Measurements from ENCODE around the gene GCDH.

GCDH gene

GRCh38 chr19:12943437-12944044, 52.6 kb downstream of the GCDH start:
- DNase-seq, result no peak

DNA sequence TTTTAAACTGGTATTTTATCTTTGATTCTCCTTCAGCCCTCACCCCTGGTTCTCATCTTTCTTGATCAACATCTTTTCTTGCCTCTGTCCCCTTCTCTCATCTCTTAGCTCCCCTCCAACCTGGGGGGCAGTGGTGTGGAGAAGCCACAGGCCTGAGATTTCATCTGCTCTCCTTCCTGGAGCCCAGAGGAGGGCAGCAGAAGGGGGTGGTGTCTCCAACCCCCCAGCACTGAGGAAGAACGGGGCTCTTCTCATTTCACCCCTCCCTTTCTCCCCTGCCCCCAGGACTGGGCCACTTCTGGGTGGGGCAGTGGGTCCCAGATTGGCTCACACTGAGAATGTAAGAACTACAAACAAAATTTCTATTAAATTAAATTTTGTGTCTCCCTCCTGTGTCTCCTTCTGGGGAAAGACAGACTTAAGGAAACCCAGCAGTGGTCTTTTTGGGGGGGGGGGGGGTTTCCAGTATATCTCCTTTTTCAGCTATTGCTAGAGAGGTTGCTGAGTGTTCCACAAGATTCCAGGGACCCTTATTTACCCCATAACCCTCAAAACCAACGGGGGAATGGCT, 53.2 kb downstream of the GCDH start:
- DNase-seq, result no peak

- peak; percentile 99 for DNase-seq
Observed at GRCh38 chr19:12945479-12946091, 54.6 kb downstream of the GCDH start, which contains the start of gene RAD23A. TSS of gene RAD23A (plus strand) at chr19:12945862. CDS start at chr19:12945949, 87 bp downstream.

DNA sequence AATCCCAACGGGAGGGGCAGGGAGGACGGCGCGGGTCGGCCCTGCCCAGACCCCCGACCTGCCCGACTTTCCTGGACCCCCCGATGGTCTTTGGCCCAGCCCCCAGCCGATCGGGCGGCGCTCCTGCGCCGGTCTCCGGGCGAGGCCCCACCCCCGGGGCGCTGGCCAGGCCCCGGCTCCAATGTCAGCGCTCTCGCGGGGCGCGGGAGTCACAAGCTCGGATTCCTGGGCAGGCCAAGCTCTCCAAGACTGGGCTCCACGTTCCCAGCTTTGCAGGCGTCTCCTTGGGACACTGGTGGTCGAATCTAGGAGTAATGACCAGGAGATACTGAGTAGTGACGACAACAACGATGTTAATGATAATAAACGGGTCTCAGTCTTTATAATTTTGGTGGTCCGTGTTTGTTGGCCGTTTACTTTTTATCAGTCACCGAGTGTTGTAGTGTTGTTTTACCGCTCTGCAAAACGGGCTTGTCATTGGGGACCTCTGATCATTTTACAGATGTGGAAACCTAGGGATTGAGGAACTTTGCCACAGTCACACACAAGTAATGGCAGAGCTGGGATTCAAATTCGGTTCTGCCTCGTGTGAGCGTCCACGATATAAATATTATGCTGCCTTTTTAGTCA, 55.2 kb downstream of the GCDH start:
- DNase-seq, result peak; percentile 87

DNA sequence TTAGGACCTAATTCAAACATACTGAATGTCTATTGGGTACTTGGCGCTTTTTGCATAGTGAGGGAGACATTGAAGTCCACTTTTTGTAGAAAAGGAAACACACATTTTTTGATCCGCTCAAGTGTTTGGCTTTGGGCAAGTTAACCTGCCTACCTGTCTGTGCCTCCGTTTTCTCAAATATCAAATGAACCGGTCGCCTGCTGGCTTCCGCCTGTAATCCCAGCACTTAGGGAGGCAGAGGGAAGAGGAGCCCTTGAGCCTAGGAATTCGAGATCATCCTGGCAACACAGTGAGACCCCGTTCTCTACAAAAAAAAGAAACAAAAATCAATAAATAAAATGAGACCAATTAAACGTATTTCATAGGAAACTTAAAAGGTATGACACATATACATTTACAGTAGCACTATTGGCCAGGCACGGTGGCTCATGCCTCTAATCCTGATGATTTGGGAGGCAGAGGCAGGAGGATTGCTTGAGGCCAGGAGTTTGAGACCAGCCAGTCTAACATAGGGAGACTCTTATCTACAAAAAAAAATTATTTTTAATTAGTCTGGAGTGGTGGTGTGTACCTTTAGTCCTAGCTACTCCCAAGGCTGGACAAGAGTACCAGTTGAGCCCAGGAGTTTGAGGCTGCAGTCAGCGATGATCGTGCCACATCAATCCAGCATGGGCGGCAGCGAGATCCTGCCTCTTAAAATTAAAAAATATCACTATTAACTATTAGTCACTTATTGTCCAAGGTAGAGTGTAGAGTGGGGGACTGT, 56.0 kb downstream of the GCDH start:
- no peak for DNase-seq

- no peak for DNase-seq
Observed at GRCh38 chr19:12947702-12948611, 57.0 kb downstream of the GCDH start.

DNA sequence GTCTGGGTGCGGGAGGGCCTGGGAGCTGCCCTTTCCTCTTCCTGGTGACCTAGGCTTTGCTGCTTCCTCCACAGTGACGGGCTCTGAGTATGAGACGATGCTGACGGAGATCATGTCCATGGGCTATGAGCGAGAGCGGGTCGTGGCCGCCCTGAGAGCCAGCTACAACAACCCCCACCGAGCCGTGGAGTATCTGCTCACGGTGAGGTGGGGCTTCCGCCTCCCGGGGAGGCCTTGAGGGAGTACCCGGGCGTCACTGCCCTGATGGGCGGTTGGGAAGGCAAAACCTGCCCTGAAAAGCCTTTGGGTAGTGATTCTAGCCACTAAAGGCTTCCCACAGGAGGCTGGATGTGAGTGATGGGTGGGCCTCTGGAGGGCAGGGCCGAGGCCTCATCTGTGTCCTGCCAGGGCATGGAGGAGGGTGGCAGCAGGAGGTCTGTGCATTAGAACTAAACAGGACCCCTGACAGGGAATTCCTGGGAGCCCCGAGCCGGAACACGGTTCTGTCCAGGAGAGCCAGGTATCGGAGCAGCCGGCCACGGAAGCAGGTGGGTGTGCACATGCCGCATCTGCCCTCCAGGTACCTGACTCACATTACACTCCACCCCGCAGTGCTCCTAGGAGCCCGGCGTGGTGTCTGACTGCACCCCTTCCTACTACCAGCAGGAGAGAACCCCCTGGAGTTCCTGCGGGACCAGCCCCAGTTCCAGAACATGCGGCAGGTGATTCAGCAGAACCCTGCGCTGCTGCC, 57.8 kb downstream of the GCDH start:
- DNase-seq, result no peak

Measured in activated effector memory CD4-positive, alpha-beta T cell treated with anti-CD3 and anti-CD28 coated beads, Interleukin-2, amount 50 U/mL, for 16 hours (primary cell).